NCI-H510A treated with DMSO at 0.1 percent for 48 hours (cell line): ENCODE measurements around the gene TAX1BP3.

Source experiments
- DNase-seq: peaks from one replicate; lab custom pipeline; 2025; lab: John Stamatoyannopoulos, UW

TAX1BP3 gene

DNA sequence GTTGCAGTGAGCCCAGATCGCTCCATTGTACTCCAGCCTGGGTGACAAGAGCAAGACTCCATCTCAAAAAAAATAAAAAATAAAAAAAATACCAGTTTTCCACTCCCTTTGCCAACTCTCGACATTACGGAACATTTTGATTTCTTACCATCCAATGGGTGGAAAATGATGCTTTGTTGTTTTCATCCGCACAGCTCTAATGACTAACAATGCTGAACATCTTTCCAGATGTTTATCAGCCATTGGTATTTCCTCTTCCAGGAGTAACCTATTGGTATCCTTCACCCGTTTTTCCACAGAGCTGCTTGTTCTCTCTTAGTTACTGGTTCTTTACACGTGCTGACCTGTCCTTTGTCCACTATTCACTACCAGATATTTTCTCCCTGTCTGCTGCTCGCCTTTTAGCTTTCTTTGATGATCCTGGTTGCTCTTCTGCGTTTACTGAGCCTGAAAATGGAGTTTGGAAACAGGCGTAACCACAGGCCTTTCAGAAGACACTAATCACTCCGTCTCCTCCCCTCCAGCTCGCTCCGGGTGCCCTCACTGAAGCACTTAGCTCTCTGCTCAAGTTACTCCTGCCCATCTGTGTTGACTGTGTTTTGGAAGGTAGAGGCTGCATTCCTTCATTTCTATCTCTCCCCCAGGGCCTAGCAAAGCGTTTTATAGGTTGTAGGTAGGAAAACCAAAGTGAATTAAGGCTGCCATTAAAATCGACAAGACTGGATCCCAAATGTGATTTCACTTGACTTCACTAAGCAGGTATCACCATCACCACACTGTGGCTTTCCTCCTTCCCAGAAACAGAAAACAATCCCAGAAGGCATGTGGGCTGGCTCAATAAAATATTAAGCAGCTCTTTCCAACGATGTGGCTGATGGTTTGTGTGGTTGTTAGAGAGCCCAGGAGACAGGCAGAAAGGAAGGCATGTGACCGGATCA, 41.3 kb downstream of the TAX1BP3 start:
- DNase-seq: no peak

DNA sequence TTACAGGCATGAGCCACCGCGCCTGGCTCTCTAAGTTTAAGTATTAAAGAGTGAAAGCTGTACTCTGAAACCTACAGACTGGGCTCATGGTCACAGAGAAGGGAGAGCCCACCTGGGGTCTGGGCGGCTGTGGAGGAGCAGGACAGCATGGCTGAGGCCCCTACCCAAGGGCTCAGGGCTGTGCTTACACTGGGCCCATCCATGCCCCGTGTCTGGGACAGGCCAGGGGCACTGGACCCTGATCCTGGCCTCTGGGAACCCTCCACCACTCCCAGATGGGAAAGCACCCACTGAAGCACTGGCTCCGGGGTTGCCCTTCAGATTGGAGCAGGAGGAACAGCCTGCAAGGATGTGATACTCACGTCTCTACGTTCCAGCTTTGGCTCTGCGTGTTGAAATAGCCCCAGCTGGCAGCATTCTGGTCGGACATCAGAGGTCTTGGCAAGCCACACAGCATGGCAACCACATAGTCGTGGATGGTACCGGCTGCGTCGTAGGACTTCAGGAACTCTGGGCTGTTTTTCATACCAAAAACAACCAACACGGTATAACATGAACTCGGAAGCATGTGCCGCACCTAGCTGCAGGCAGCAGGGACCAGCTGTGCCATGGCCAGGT, 45.3 kb downstream of the TAX1BP3 start:
- DNase-seq: no peak

DNA sequence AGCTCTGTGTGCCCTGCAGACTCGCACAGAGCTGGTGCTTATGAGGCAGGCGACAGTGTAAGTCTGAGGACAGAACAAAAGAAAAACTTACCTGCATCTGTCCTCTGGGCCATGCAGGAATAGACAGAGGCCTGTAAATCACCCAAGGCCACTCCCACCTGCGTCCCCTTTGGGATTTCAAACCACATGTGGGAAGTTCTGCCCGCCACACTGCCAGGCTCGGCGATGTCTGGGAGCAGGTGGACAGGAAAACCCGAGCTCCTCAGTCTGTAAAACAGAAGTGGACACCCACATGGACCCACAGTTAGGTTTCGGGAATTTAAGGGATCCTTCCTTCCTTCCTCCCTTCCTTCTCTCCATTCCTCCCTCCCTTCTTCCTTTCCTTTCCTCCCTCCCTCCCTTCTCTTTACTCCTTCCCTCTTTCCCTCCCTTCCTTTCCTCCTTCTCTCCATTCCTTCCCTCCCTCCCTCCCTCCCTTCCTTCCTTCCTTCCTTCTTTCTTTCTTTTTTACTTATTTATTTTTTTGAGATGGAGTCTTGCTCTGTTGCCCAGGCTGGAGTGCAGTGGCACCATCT, 47.1 kb downstream of the TAX1BP3 start:
- no peak for DNase-seq

DNA sequence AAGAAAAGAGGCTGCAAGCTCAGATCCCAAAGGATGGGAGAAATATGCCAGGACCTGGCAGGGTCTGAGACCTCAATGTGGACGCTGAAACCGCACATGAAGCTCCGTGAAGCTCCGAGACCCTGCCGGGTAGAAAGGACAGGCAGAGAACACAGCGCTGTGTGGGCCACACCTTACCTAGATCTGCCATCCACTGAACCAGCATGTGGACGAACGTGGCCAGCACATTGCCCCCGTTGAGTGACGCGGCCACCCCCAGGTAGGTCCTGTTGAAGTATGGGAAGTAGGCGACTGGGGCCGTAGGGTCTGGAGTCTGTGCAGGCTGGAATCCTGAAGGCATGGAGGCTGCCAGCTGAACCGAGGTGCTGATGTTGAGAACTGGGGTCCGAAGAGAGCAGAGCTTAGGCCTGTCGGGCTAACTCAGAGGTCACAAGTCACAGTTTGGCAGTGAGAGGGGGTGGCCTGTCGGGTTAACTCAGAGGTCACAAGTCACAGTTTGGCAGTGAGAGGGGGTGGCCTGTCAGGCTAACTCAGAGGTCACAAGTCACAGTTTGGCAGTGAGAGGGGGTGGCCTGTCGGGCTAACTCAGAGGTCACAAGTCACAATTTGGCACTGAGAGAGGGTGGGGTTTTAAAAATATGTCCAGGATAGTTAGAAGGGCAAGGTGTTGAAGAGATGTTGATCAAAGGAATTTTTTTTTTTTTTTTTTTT, 53.1 kb downstream of the TAX1BP3 start:
- no peak for DNase-seq

DNA sequence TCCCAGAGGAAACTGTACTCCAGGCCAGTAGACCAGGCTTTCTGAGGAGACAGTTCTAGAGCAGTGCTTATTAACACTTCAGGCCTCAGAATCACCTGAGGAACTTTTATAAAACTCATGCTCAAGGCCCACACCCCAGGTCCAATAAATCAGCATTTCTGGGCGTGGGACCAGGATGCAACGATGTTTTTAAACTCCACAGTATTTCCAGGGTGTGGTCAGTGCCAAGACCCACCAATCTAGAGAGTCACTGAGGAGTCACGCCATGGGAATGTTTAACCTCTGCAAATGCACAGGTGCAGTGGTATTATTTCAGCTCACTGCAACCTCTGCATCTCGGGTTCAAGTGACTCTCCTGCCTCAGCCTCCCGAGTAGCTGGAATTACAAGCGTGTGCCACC, 55.3 kb downstream of the TAX1BP3 start:
- DNase-seq: no peak
